Endothelial cell of umbilical vein (primary cell): Measurements from ENCODE around the gene HSD17B8. TPM values are rescaled to one million over a fixed set of nuclear protein-coding genes. Genes with fewer than 3 reads are reported as not detected.

Experiments
- BruUV-seq: library from RNA; stranded (reverse); fragments of 400-500 nt; replicated peaks from 2 replicates; lab custom pipeline; 2021; lab: Mats Ljungman, UMichigan
- CTCF ChIA-PET: fragments of 300-600, 350-600 bp; sonication (Branson Sonifier 250); formaldehyde crosslinking; loops from one replicate; lab custom pipeline; 2021; ENCODE audit warnings: antibody characterized with exemption, inconsistent platforms; lab: Charles Lee
- POLR2A ChIA-PET: fragments of 300-600, 350-600 bp; sonication (Branson Sonifier 250); formaldehyde crosslinking; loops from one replicate; lab custom pipeline; 2021; ENCODE audit warnings: antibody characterized with exemption, inconsistent platforms; lab: Charles Lee
- DNase-seq: peaks from one replicate; pipeline ENCODE4 v3.0.0-alpha.2; 2011; ENCODE audit warnings: low read depth, low spot score
- FAIRE-seq: peaks from 2 replicates; lab custom pipeline; 2011; peaks lifted over from hg19 to GRCh38; lab: Jason Lieb, UNC
- H2AFZ ChIP-seq: 2 replicates; pipeline ENCODE4 v1.6.0; 2012; ENCODE audit warnings: low read depth, low read length, control low read depth, inconsistent platforms
- H3K27ac ChIP-seq: 2 replicates; pipeline ENCODE4 v1.5.1; 2011; ENCODE audit warnings: low read depth, mild to moderate bottlenecking, control low read depth, low read length, moderate library complexity; ENCODE audit not compliant: insufficient read depth
- H3K27me3 ChIP-seq, 2 experiments: 2 replicates each; pipeline versions ENCODE4 v1.6.0 to v1.6.1; 2011; ENCODE audit warnings: low read length in 2 of 2, mixed read lengths in 1 of 2; ENCODE audit not compliant: control insufficient read depth in 2 of 2, insufficient read depth in 2 of 2
- H3K36me3 ChIP-seq, 2 experiments: 2 replicates in 1 of 2; 3 replicates in 1 of 2; pipeline ENCODE4 v1.5.1; 2011; ENCODE audit warnings: low read length in 2 of 2, mild to moderate bottlenecking in 1 of 2, moderate library complexity in 1 of 2; ENCODE audit not compliant: control insufficient read depth in 2 of 2, insufficient read depth in 2 of 2; ENCODE audit errors: extremely low read depth in 1 of 2
- H3K4me1 ChIP-seq: 3 replicates; pipeline ENCODE4 v1.5.1; 2011; ENCODE audit warnings: mild to moderate bottlenecking, low read length; ENCODE audit not compliant: control insufficient read depth, insufficient read depth; ENCODE audit errors: extremely low read depth
- H3K4me2 ChIP-seq: 2 replicates; pipeline ENCODE4 v1.6.1; 2011; ENCODE audit warnings: low read length, control low read depth, mixed read lengths; ENCODE audit not compliant: insufficient read depth
- H3K4me3 ChIP-seq, 3 experiments: fragments of 200-600 bp in 1 of 3; sonication (generic), shearing (Covaris generic) in 1 of 3; replicated peaks in 1 of 3; 2 replicates each; pipeline ENCODE4 v1.5.1; 2011 to 2016; ENCODE audit warnings: control low read depth in 3 of 3, low read length in 3 of 3, mild to moderate bottlenecking in 2 of 3, inconsistent platforms in 1 of 3, low read depth in 1 of 3, moderate library complexity in 1 of 3; ENCODE audit not compliant: insufficient read depth in 1 of 3
- H3K79me2 ChIP-seq: 2 replicates; pipeline ENCODE4 v1.6.0; 2012; ENCODE audit warnings: low read length, inconsistent platforms; ENCODE audit not compliant: control insufficient read depth, insufficient read depth
- H3K9ac ChIP-seq: replicated peaks from 2 replicates; pipeline ENCODE3; 2011; ENCODE audit warnings: low read length, control low read depth; ENCODE audit not compliant: insufficient read depth; ENCODE audit errors: extremely low read depth
- H3K9me1 ChIP-seq: replicated peaks from 3 replicates; pipeline ENCODE4 v1.6.0; 2011; ENCODE audit warnings: mild to moderate bottlenecking, low read length; ENCODE audit not compliant: control insufficient read depth, insufficient read depth; ENCODE audit errors: extremely low read depth
- H3K9me3 ChIP-seq: replicated peaks from 2 replicates; pipeline ENCODE4 v1.5.1; 2012; ENCODE audit warnings: low read length, inconsistent platforms; ENCODE audit not compliant: control insufficient read depth, insufficient read depth
- H4K20me1 ChIP-seq: replicated peaks from 2 replicates; pipeline ENCODE3; 2011; ENCODE audit warnings: mild to moderate bottlenecking, low read length; ENCODE audit not compliant: control insufficient read depth, insufficient read depth; ENCODE audit errors: extremely low read depth
- EZH2 ChIP-seq: IDR thresholded peaks from 2 replicates; pipeline ENCODE4 v1.6.1; 2012; ENCODE audit warnings: borderline replicate concordance, low read depth, mild to moderate bottlenecking, moderate library complexity, low read length, inconsistent platforms; ENCODE audit not compliant: severe bottlenecking
- FOS ChIP-seq: IDR thresholded peaks from 2 replicates; pipeline ENCODE4 v1.6.1; 2011; ENCODE audit warnings: mild to moderate bottlenecking, low read length, moderate library complexity, borderline replicate concordance; ENCODE audit not compliant: insufficient read depth
- GATA2 ChIP-seq: IDR thresholded peaks from 2 replicates; pipeline ENCODE4 v1.7.0; 2011; ENCODE audit warnings: low read depth, mild to moderate bottlenecking, moderate library complexity, mixed read lengths, low read length; ENCODE audit not compliant: insufficient read length, insufficient read depth
- JUN ChIP-seq: IDR thresholded peaks from 2 replicates; pipeline ENCODE4 v1.6.1; 2011; ENCODE audit warnings: borderline replicate concordance, low read depth; ENCODE audit not compliant: insufficient read length, insufficient read depth
- MYC ChIP-seq: IDR thresholded peaks from one replicate; pipeline ENCODE4 v1.6.1; 2011; ENCODE audit warnings: mild to moderate bottlenecking, low read depth, low read length
- POLR2A ChIP-seq: IDR thresholded peaks from 2 replicates; pipeline ENCODE4 v1.6.1; 2012; ENCODE audit warnings: low read depth, mild to moderate bottlenecking, control low read depth, low read length
- POLR2AphosphoS5 ChIP-seq: IDR thresholded peaks from 2 replicates; pipeline ENCODE4 v1.6.1; 2012; ENCODE audit warnings: low read depth, mild to moderate bottlenecking, control low read depth, low read length, moderate library complexity; ENCODE audit not compliant: insufficient read depth
- dilution Hi-C: fragments of 300-500 bp; cut with MboI; formaldehyde crosslinking; loops from one replicate; pipeline ENCODE4 v1.15.0; 2019; ENCODE audit warnings: low sequenced_read_pairs; ENCODE audit not compliant: extremely low pct_ligation_motif_present
- intact Hi-C: fragments of 100-400 bp; cut with micrococcal nuclease; formaldehyde crosslinking; loops from one replicate; pipeline ENCODE4 v1.10.0; 2022
- polyA plus RNA-seq, 4 experiments: library from polyadenylated mRNA; depleted of rRNA in 3 of 4; stranded (reverse) in 3 of 4; unstranded in 1 of 4; fragments of >200 nt; gene quantifications; 2 replicates each; pipeline versions ENCODE4 v1.2.1 to v1.2.3, GENCODE V29; 2011 to 2012; ENCODE audit warnings: missing spikeins in 1 of 4
- total RNA-seq: library from RNA; stranded (reverse); gene quantifications from 2 replicates; pipeline ENCODE4 v1.2.3, GENCODE V29; 2021
- TF ChIP-seq, protein P1 (sequence below), 2 donors: IDR thresholded peaks; 1 replicate in 1 of 2; 2 replicates in 1 of 2; pipeline ENCODE4 v1.5.1; 2011; ENCODE audit warnings: low read length in 2 of 2, mild to moderate bottlenecking in 2 of 2, moderate library complexity in 2 of 2, control low read depth in 1 of 2, inconsistent platforms in 1 of 2, low read depth in 1 of 2; ENCODE audit not compliant: insufficient read depth in 1 of 2; ENCODE audit errors: extremely low read depth in 1 of 2
- TF ChIP-seq, protein P2 (sequence below): IDR thresholded peaks from 2 replicates; pipeline ENCODE4 v1.6.1; 2011; ENCODE audit not compliant: insufficient read depth, insufficient read length

HSD17B8 gene
- total and polyA plus RNA-seq, 2 donors (not counting 3 experiments of a cell fraction or from before 2014, with no cell fraction given): 4.0 to 8.2 TPM

DNA sequence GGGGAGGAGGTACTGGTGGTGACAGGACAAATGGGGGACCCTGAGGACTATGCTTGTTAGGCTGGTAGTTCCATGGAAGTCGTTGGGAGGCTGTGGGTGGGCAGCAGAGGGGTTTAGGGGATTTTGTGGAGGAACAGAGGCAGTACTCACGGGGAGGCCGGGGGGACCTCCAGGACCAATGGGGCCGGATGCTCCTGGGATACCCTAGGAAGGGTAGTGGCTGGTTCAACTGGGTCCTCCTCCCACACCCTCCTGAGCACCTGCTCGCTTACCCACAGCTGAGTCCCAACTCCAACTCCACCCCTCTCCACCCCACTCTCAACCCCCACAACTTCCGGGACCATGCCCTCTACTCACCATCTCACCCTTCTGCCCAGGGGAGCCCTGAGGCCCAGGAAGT lies 38.1 kb upstream of the HSD17B8 start:
- ChIA-PET POLR2A (no interaction called here), CTCF (no interaction called here)
- dilution Hi-C loops: no loop called here
- no peak for DNase-seq
- FAIRE-seq: no peak
- intact Hi-C loops: no loop called here
- H3K36me3 ChIP-seq: no peaks in the 10 kb centered on the region
- H3K79me2 ChIP-seq: no peaks in the 10 kb centered on the region
- no peak overlapping the region for H3K9ac ChIP-seq
- H3K9me3 ChIP-seq: no peaks in the 10 kb centered on the region
- H2AFZ ChIP-seq: no peak overlapping the region
- H3K4me2 ChIP-seq: no peak overlapping the region
- no peak for TF ChIP-seq EZH2
- no peak for TF ChIP-seq JUN
- TF ChIP-seq, protein P1, sequence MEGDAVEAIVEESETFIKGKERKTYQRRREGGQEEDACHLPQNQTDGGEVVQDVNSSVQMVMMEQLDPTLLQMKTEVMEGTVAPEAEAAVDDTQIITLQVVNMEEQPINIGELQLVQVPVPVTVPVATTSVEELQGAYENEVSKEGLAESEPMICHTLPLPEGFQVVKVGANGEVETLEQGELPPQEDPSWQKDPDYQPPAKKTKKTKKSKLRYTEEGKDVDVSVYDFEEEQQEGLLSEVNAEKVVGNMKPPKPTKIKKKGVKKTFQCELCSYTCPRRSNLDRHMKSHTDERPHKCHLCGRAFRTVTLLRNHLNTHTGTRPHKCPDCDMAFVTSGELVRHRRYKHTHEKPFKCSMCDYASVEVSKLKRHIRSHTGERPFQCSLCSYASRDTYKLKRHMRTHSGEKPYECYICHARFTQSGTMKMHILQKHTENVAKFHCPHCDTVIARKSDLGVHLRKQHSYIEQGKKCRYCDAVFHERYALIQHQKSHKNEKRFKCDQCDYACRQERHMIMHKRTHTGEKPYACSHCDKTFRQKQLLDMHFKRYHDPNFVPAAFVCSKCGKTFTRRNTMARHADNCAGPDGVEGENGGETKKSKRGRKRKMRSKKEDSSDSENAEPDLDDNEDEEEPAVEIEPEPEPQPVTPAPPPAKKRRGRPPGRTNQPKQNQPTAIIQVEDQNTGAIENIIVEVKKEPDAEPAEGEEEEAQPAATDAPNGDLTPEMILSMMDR (IDR thresholded peaks at IDR 0.05; ENCODE audit: extremely low read depth in 1 of 2, insufficient read depth in 1 of 2, low read depth in 1 of 2, low read length in 2 of 2): no peak
- H4K20me1 ChIP-seq: no peaks in the 10 kb centered on the region
- no peak overlapping the region for H3K4me3 ChIP-seq
- no peaks in the 10 kb centered on the region for H3K4me1 ChIP-seq
- H3K27me3 ChIP-seq: no peaks in the 10 kb centered on the region
- no TSS peak for BruUV-seq
- H3K9me1 ChIP-seq: no peaks in the 10 kb centered on the region
- no peak overlapping the region for H3K27ac ChIP-seq

GRCh38 chr6:33166811-33167210 lies 37.6 kb upstream of the HSD17B8 start:
- H3K9me1 ChIP-seq: no peaks in the 10 kb centered on the region
- FAIRE-seq (no peak), DNase-seq (no peak)
- no peaks in the 10 kb centered on the region for H3K27me3 ChIP-seq
- TF ChIP-seq GATA2: no peak
- TF ChIP-seq JUN: no peak
- TF ChIP-seq POLR2AphosphoS5: no peak
- TF ChIP-seq FOS: no peak
- no peak for TF ChIP-seq EZH2
- TF ChIP-seq MYC: no peak
- TF ChIP-seq, protein P2, sequence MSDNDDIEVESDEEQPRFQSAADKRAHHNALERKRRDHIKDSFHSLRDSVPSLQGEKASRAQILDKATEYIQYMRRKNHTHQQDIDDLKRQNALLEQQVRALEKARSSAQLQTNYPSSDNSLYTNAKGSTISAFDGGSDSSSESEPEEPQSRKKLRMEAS: no peak
- no peak for TF ChIP-seq POLR2A
- TF ChIP-seq, protein P1 (IDR thresholded peaks at IDR 0.05; ENCODE audit: extremely low read depth in 1 of 2, insufficient read depth in 1 of 2, low read depth in 1 of 2, low read length in 2 of 2): no peak
- no peak overlapping the region for H3K4me3 ChIP-seq
- H3K4me2 ChIP-seq: no peak overlapping the region
- dilution Hi-C loops: no loop called here
- H3K9ac ChIP-seq: no peak overlapping the region
- intact Hi-C loops: no loop called here
- H4K20me1 ChIP-seq: no peaks in the 10 kb centered on the region
- ChIA-PET POLR2A (no interaction called here), CTCF (no interaction called here)
- H3K4me1 ChIP-seq: no peaks in the 10 kb centered on the region
- H2AFZ ChIP-seq: no peak overlapping the region
- no peaks in the 10 kb centered on the region for H3K9me3 ChIP-seq
- no peaks in the 10 kb centered on the region for H3K36me3 ChIP-seq
- no peak overlapping the region for H3K27ac ChIP-seq
- no TSS peak for BruUV-seq
- H3K79me2 ChIP-seq: no peaks in the 10 kb centered on the region
